ENCODE measurements around the gene GCLM. TPM values are rescaled to one million over a fixed set of nuclear protein-coding genes. Genes with fewer than 3 reads are reported as not detected.
A peak's percentile ranks its signal among the peaks of the same experiment; 100 is the strongest.

The GCLM gene
- total and polyA plus RNA-seq, 9 of the 15 experiments (the other 6 are each of a cell fraction or from before 2014, with no cell fraction given) = 9.3 to 71.6 (median 24.5) TPM

DNA sequence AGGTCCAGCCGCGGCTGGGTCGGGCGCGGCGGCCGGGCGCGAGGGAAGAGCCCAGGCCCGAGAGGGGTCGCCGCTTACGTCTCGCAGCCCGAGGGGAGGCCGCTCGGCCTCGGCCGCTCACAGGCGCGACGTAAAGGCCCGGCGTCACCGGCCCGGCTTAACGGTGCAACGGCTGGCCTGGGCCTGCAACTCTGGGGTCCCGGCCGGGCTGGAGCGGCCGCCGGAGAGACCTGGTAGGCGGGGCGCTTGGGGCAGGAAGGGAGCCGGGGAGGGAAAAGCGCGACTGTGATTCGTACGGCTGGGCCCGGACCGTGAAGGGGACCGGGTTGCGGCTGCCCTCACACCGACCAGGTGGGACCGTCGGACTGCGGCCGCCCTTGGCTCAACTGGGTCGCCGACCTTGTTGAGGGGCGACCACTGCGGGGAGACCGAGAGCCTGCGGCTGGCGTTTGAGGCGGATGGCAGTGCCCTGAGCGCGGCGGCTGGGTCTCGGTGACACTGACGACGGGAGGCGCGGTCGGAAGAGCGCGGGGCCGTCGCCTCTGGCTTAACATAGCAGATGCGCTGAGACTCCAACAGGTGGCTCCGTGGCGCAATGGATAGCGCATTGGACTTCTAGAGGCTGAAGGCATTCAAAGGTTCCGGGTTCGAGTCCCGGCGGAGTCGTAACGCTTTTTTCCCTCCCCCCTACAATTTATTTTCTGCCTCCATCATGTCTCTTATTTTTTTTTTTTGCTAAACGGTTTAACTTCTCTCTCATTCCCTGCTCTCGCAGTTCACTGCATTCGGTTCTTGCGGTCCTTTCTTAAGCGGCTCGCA, 62.0 kb downstream of the GCLM start (continued):
- TF ChIP-seq ZBTB26 (CRISPR knock-in tag; IDR thresholded peaks at IDR 0.05) (no peak), ZNF124 (CRISPR knock-in tag; IDR thresholded peaks at IDR 0.05) (no peak), MCM3 (IDR thresholded peaks at IDR 0.05) (no peak), KDM1A (IDR thresholded peaks at IDR 0.05) (peak; percentile 71 to 87; a peak in 3 of 4 replicates), CC2D1A (IDR thresholded peaks at IDR 0.05) (peak; percentile 98), MED1 (CRISPR knock-in tag; IDR thresholded peaks at IDR 0.05; ENCODE audit: borderline replicate concordance) (no peak), MITF (IDR thresholded peaks at IDR 0.05) (0 out of 2 replicates have a peak, but pooled peaks have one; percentile 32), ZNF24 (IDR thresholded peaks at IDR 0.05) (no peak), MCM2 (IDR thresholded peaks at IDR 0.05; ENCODE audit: low read depth) (no peak), ZNF589 (CRISPR knock-in tag; IDR thresholded peaks at IDR 0.05; ENCODE audit: low read depth) (0 out of 2 replicates have a peak, but pooled peaks have one; percentile 51), CEBPG (CRISPR knock-in tag; IDR thresholded peaks at IDR 0.05) (peak; percentile 68; the same call in 1 of the 2 replicates), CEBPG (tag; conservative IDR thresholded peaks at IDR 0.05 in 1 of 2, IDR thresholded peaks at IDR 0.05 in 1 of 2) (peak in 1 of 2 experiments; percentile 85; a peak in 2 of 4 replicates), TRIM24 (IDR thresholded peaks at IDR 0.05) (0 out of 4 replicates have a peak, but pooled peaks of 1 of the 2 experiments have one; percentile 54), NKRF (IDR thresholded peaks at IDR 0.05; ENCODE audit: borderline replicate concordance) (no peak; the same call in 1 of the 2 replicates), ZNF740 (CRISPR knock-in tag; IDR thresholded peaks at IDR 0.05) (0 out of 2 replicates have a peak, but pooled peaks have one; percentile 6), ZNF740 (tag; IDR thresholded peaks at IDR 0.05) (no peak)
- TF ChIP-seq, protein P1, sequence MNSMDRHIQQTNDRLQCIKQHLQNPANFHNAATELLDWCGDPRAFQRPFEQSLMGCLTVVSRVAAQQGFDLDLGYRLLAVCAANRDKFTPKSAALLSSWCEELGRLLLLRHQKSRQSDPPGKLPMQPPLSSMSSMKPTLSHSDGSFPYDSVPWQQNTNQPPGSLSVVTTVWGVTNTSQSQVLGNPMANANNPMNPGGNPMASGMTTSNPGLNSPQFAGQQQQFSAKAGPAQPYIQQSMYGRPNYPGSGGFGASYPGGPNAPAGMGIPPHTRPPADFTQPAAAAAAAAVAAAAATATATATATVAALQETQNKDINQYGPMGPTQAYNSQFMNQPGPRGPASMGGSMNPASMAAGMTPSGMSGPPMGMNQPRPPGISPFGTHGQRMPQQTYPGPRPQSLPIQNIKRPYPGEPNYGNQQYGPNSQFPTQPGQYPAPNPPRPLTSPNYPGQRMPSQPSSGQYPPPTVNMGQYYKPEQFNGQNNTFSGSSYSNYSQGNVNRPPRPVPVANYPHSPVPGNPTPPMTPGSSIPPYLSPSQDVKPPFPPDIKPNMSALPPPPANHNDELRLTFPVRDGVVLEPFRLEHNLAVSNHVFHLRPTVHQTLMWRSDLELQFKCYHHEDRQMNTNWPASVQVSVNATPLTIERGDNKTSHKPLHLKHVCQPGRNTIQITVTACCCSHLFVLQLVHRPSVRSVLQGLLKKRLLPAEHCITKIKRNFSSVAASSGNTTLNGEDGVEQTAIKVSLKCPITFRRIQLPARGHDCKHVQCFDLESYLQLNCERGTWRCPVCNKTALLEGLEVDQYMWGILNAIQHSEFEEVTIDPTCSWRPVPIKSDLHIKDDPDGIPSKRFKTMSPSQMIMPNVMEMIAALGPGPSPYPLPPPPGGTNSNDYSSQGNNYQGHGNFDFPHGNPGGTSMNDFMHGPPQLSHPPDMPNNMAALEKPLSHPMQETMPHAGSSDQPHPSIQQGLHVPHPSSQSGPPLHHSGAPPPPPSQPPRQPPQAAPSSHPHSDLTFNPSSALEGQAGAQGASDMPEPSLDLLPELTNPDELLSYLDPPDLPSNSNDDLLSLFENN (IDR thresholded peaks at IDR 0.05; ENCODE audit: low read depth in 2 of 2, low read length in 2 of 2) = peak in 1 of 2 experiments; percentile 45; a peak in 1 of 4 replicates
- TF ChIP-seq, protein P2, sequence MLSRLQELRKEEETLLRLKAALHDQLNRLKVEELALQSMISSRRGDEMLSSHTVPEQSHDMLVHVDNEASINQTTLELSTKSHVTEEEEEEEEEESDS (CRISPR knock-in tag; IDR thresholded peaks at IDR 0.05) = no peak

All from K562 (cell line).